Sigmoid colon (tissue), 4 donors: ENCODE data around the gene C2CD3.

ENCODE experiments used
- POLR2A ChIP-seq, 2 donors: fragments of 450-650 bp; IDR thresholded peaks; one replicate each; pipeline ENCODE4 v1.6.1; 2016; ENCODE audit warnings: antibody characterized with exemption in 2 of 2, mild to moderate bottlenecking in 2 of 2, moderate library complexity in 2 of 2
- POLR2AphosphoS5 ChIP-seq, 4 donors: sonication (generic); formaldehyde crosslinking; IDR thresholded peaks; one replicate each; pipeline ENCODE4 v1.6.1; 2017; ENCODE audit warnings: antibody characterized with exemption in 4 of 4
- TF ChIP-seq, protein P1 (sequence below), 4 experiments: fragments of 450-650 bp in 3 of 4; fragments of 200-600 bp in 1 of 4; IDR thresholded peaks; one replicate each; pipeline ENCODE4 v1.5.1; 2016 to 2019; ENCODE audit warnings: antibody characterized with exemption in 4 of 4, mild to moderate bottlenecking in 3 of 4, moderate library complexity in 2 of 4

DNA sequence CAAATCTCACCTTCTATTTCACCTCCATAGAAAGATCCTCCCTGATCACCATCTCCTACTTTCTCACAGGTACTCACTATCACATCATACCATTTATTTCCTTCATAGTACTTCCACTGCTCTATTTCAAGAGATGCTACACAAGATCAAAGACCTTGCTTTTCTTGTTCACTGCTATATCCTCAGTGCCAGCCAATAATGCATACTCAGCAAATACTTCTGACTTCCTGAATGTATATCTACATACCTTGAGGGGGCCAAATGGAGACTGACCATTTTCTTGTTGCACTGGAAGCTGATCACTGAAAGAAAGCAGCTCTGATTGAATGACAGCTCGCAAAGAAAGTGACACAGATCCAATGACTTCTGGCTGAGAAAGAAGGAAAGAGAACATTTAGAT is 64.7 kb downstream of the C2CD3 start:
- TF ChIP-seq, protein P1, sequence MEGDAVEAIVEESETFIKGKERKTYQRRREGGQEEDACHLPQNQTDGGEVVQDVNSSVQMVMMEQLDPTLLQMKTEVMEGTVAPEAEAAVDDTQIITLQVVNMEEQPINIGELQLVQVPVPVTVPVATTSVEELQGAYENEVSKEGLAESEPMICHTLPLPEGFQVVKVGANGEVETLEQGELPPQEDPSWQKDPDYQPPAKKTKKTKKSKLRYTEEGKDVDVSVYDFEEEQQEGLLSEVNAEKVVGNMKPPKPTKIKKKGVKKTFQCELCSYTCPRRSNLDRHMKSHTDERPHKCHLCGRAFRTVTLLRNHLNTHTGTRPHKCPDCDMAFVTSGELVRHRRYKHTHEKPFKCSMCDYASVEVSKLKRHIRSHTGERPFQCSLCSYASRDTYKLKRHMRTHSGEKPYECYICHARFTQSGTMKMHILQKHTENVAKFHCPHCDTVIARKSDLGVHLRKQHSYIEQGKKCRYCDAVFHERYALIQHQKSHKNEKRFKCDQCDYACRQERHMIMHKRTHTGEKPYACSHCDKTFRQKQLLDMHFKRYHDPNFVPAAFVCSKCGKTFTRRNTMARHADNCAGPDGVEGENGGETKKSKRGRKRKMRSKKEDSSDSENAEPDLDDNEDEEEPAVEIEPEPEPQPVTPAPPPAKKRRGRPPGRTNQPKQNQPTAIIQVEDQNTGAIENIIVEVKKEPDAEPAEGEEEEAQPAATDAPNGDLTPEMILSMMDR (IDR thresholded peaks at IDR 0.05): no peak
- TF ChIP-seq POLR2AphosphoS5 (IDR thresholded peaks at IDR 0.05) (no peak), POLR2A (IDR thresholded peaks at IDR 0.05) (no peak)
